HG02840 (cell line): ENCODE results near the gene OCA2.
"Not testable (repeated sequence)": the region's sequence is repeated elsewhere in the genome, so short reads cannot be mapped to it uniquely, and the experiment has no call there.

ENCODE experiments used
- ATAC-seq: cut with Tn5 transposase; IDR thresholded peaks from one replicate; pipeline ENCODE4 v1.9.1; 2021; ENCODE audit warnings: mild to moderate bottlenecking, moderate library complexity, moderate number of reproducible peaks; ENCODE audit not compliant: unreplicated experiment, low FRiP score

OCA2 gene

GRCh38 chr15:27796405-27797320, 302.5 kb downstream of the OCA2 start:
- ATAC-seq = no peak

GRCh38 chr15:27792756-27793264, 306.3 kb downstream of the OCA2 start:
- ATAC-seq = no peak

GRCh38 chr15:27790270-27790669, 308.8 kb downstream of the OCA2 start:
- no peak for ATAC-seq

GRCh38 chr15:27787931-27788330, 311.2 kb downstream of the OCA2 start:
- ATAC-seq = no peak

GRCh38 chr15:27784107-27784506, 315.0 kb downstream of the OCA2 start:
- no peak for ATAC-seq

- ATAC-seq = no peak
Observed at GRCh38 chr15:27783678-27784077, 315.4 kb downstream of the OCA2 start.

- no peak for ATAC-seq
Observed at GRCh38 chr15:27782125-27782524, 317.0 kb downstream of the OCA2 start.

GRCh38 chr15:27776501-27776900, 322.6 kb downstream of the OCA2 start:
- no peak for ATAC-seq

- no peak for ATAC-seq
Observed at GRCh38 chr15:27774638-27775037, 324.5 kb downstream of the OCA2 start.

- ATAC-seq = no peak
Observed at GRCh38 chr15:27774191-27774590, 324.9 kb downstream of the OCA2 start.

GRCh38 chr15:27771892-27772291, 327.2 kb downstream of the OCA2 start:
- no peak for ATAC-seq

GRCh38 chr15:27770769-27771554, 328.2 kb downstream of the OCA2 start:
- no peak for ATAC-seq

- ATAC-seq = no peak
Observed at GRCh38 chr15:27770086-27770607, 329.0 kb downstream of the OCA2 start.

GRCh38 chr15:27769652-27770051, 329.5 kb downstream of the OCA2 start:
- no peak for ATAC-seq

GRCh38 chr15:27768732-27769475, 330.2 kb downstream of the OCA2 start:
- ATAC-seq = no peak

- no peak for ATAC-seq
Observed at GRCh38 chr15:27767918-27768640, 331.0 kb downstream of the OCA2 start.

- ATAC-seq = not testable (repeated sequence)
Observed at GRCh38 chr15:27767430-27767829, 331.7 kb downstream of the OCA2 start.

GRCh38 chr15:27764339-27764738, 334.8 kb downstream of the OCA2 start:
- ATAC-seq = no peak

GRCh38 chr15:27763514-27763913, 335.6 kb downstream of the OCA2 start:
- no peak for ATAC-seq

- ATAC-seq = no peak
Observed at GRCh38 chr15:27762471-27762870, 336.6 kb downstream of the OCA2 start.
